Activated naive CD4-positive, alpha-beta T cell treated with anti-CD3 and anti-CD28 coated beads, Interleukin-2, amount 50 U/mL, for 72 hours (primary cell): ENCODE measurements around the gene NKAP. TPM values are rescaled to one million over a fixed set of nuclear protein-coding genes. Genes with fewer than 3 reads are reported as not detected.

Source experiments
- ATAC-seq, 2 donors: fragments of 150-1000 bp; cut with Tn5 transposase; 2 replicates each; pipeline ENCODE4 v1.10.0; 2021; ENCODE audit warnings: mild to moderate bottlenecking in 2 of 2, moderate library complexity in 2 of 2
- DNase-seq, 2 donors: peaks; one replicate each; pipeline ENCODE4 v3.0.0; 2021 to 2022; ENCODE audit warnings: low spot score in 2 of 2
- H3K27ac Mint-ChIP-seq, 2 donors: one replicate each; pipeline ENCODE4 v1.8.0; 2022; ENCODE audit warnings: mild to moderate bottlenecking in 2 of 2, mixed read lengths in 2 of 2
- H3K36me3 Mint-ChIP-seq, 2 donors: one replicate each; pipeline ENCODE4 v1.8.0; 2022; ENCODE audit warnings: mixed read lengths in 2 of 2
- H3K9me3 Mint-ChIP-seq, 2 donors: one replicate each; pipeline ENCODE4 v1.8.0; 2022; ENCODE audit warnings: mixed read lengths in 2 of 2
- total RNA-seq, 2 donors: library from RNA; stranded (reverse); gene quantifications; one replicate each; pipeline ENCODE4 v1.2.3, GENCODE V29; 2022

Gene NKAP
- total RNA-seq, 2 donors from 2014 or later = 8.8 to 11.4 TPM

DNA sequence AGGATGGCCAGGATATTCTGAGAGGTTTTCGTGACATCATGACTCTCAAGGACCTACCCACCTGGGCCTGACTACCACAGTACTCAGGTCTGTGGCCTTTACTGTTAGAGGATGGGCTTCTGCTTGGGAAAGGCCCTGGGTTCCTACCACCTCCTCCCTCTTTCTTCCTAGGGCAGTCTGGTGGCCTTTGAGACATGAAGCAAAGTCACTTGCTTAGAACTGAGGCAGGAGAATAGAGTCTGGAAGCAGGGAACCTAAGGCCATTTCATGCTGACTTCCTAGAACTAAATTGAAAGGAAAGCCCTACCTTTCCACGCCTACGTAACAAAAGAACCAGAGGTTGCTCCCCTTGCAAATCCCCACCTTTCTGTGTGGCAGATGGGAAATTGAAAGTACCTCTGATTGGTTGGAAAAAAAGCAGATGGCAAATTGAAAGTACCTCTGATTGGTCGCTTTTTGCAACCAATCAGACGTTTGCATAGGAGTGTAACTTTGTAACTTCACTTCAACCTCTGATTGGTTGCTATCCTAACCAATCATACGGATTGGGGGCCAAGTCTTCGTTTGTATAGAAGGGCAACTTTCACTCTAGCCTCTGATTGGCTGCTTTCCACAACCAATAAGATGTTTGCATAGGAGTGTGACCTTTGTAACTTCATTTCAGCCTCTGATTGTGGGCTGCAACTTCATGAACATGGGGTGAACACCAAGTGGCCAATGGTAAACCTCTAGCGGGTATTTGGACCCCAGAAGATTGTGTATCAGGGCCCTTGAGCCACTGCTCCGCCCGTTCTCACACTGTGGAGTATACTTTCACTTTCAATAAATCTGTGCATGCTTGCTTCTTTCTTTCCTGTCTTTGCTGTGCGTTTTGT lies 57.8 kb downstream of the NKAP start:
- no peaks in the 10 kb centered on the region for H3K9me3 Mint-ChIP-seq
- ATAC-seq (peak; percentile 39 to 84), DNase-seq (no peak)
- no peaks in the 10 kb centered on the region for H3K36me3 Mint-ChIP-seq
- no peak overlapping the region for H3K27ac Mint-ChIP-seq

GRCh38 chrX:119880552-119881437 lies 62.8 kb downstream of the NKAP start:
- no peaks in the 10 kb centered on the region for H3K9me3 Mint-ChIP-seq
- peak; percentile 80 to 84 for ATAC-seq
- no peaks in the 10 kb centered on the region for H3K36me3 Mint-ChIP-seq
- no peak for DNase-seq
- H3K27ac Mint-ChIP-seq = peak overlapping the region; percentile 73 to 75

- DNase-seq (no peak), ATAC-seq (no peak)
- Mint-ChIP-seq H3K36me3 (no peaks in the 10 kb centered on the region), H3K27ac (peak overlapping the region; percentile 73 to 75), H3K9me3 (no peaks in the 10 kb centered on the region)
Observed at GRCh38 chrX:119880076-119880475, 63.5 kb downstream of the NKAP start.

DNA sequence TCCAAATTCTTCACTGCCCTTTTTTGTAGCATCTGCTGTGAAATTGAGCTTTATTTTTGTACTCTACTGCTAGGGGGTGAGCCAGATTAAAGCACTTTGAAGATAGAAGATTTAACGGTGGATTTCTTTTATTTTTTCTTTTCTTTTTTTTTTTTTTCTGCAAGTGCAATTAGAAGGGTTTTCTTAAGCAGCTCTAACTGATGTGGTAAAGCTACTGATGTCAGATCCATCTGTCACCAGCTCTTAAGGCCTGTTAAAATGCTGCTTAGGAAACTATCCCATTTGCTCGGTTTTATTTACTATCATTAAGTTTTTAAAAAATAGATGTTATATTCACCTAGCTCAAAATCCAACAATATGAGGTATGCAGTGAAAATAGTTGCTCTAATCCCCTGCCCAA lies 64.8 kb downstream of the NKAP start:
- DNase-seq (no peak), ATAC-seq (no peak)
- Mint-ChIP-seq H3K27ac (no peak overlapping the region), H3K9me3 (no peaks in the 10 kb centered on the region), H3K36me3 (no peaks in the 10 kb centered on the region)

DNA sequence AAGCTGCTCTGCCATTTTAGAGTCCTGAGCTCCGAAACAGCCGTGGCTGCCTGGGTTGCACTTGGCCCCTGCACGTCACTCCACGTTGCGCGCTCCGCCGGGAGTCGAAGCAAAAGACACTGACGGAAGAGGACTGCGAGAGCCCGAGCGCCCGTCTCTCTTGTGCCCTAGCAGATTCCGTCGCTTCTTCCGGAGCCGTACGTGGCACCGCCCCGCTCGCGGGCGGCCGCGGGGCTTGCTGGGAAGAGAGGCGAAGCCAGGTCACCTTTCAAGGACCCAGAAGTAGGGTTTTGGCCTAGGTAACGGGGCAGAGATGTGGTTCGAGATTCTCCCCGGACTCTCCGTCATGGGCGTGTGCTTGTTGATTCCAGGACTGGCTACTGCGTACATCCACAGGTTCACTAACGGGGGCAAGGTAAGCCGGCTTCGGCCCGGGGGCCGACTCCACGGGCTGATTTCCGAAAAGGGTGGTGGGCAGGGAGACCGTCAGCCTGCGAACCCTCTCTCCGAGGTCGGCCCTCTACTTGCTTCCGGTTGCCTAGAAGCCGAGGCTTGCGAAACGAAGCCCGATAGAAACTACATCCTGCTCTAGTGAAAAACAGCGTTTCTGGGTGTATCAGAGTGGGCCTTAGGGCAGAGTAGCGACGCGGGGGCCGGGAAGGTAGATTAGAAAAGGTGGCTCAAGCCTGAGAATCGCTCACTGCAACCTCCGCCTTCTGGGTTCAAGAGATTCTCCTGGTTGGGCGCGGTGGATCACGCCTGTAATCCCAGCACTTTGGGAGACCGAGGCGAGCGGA lies 71.8 kb downstream of the NKAP start, which contains the start of the genes NDUFA1 and RNF113A:
Gene NDUFA1 (plus strand): TSS at position 234 of the 797 bp plus-strand sequence. CDS start 80 bp downstream, at position 314.
Gene RNF113A (minus strand): TSS at position 135 of the 797 bp plus-strand sequence. CDS start 120 bp downstream, at position 15.
- DNase-seq = peak; percentile 82
- ATAC-seq = peak; percentile 92 to 96
- H3K9me3 Mint-ChIP-seq = no peaks in the 10 kb centered on the region
- H3K27ac Mint-ChIP-seq = peak within 1 kb of the TSS; percentile 99
- H3K36me3 Mint-ChIP-seq = peaks cover 19 to 21% of the 10 kb centered on the region in 2 donors

GRCh38 chrX:119871245-119871598 lies 72.3 kb downstream of the NKAP start:
- peak in 1 of 2 donors; percentile 16 for DNase-seq
- Mint-ChIP-seq H3K36me3 (peaks cover 19 to 21% of the 10 kb centered on the region in 2 donors), H3K9me3 (no peaks in the 10 kb centered on the region), H3K27ac (peak overlapping the region; percentile 99)
- peak; percentile 56 to 61 for ATAC-seq

Other genes starting within 250 kb of the NKAP start
- under 1 TPM in 1 of 2 donors, not detected in 1; 0.53 TPM for gene SOWAHD, start 185.2 kb downstream of the NKAP start, total RNA-seq
- gene RPL39, start 152.1 kb downstream of the NKAP start, total RNA-seq = 1,000 to 10,000 TPM; 2,603 to 3,012 TPM
- gene UPF3B, start 90.8 kb downstream of the NKAP start, total RNA-seq = 10 to 100 TPM; 17.5 to 28.9 TPM
- 10 to 100 TPM; 20.1 to 34.3 TPM for gene RNF113A, start 72.0 kb downstream of the NKAP start, total RNA-seq
- gene NDUFA1, start 71.9 kb downstream of the NKAP start, total RNA-seq = 100 to 1,000 TPM in 1 of 2 donors, 10 to 100 TPM in 1; 67.6 to 111 TPM
- under 1 TPM in 1 of 2 donors, not detected in 1; 0.66 TPM for gene AKAP14, start 47.9 kb downstream of the NKAP start, total RNA-seq
- not detected for gene RHOXF2B, start 133.9 kb upstream of the NKAP start, total RNA-seq
- gene RHOXF1, start 172.2 kb upstream of the NKAP start, total RNA-seq = under 1 TPM in 1 of 2 donors, not detected in 1; 0.80 TPM
- 1 to 10 TPM in 1 of 2 donors, not detected in 1; 2.0 TPM for gene RHOXF2, start 214.9 kb upstream of the NKAP start, total RNA-seq